PFSK-1 (cell line): ENCODE data around the gene TXNDC8.

Source experiments
- POLR2AphosphoS5 ChIP-seq: IDR thresholded peaks from 2 replicates; pipeline ENCODE4 v1.6.1; 2012; ENCODE audit warnings: low read depth, mild to moderate bottlenecking, control low read depth, low read length, moderate library complexity
- REST ChIP-seq, 2 experiments: IDR thresholded peaks; 2 replicates each; pipeline versions ENCODE4 v1.6.1 to v1.8.0; 2011 to 2012; ENCODE audit warnings: low read depth in 2 of 2, low read length in 2 of 2, control low read depth in 1 of 2, inconsistent platforms in 1 of 2, mild to moderate bottlenecking in 1 of 2, moderate library complexity in 1 of 2; ENCODE audit not compliant: insufficient read depth in 1 of 2

GRCh38 chr9:110320651-110321445, 16.8 kb downstream of the TXNDC8 start:
- no peak for TF ChIP-seq REST (IDR thresholded peaks at IDR 0.05; ENCODE audit: insufficient read depth in 1 of 2, low read depth in 2 of 2, low read length in 2 of 2)
- no peak for TF ChIP-seq POLR2AphosphoS5
